GM12874 (cell line): ENCODE data around the gene ERBB4.

Source experiments
- CTCF ChIP-seq: IDR thresholded peaks from 2 replicates; pipeline ENCODE4 v1.5.1; 2011; ENCODE audit warnings: low read depth, mild to moderate bottlenecking, control low read depth, low read length, moderate library complexity; ENCODE audit not compliant: insufficient read depth

Gene ERBB4

GRCh38 chr2:212223696-212224095 is 314.9 kb downstream of the ERBB4 start:
- TF ChIP-seq CTCF: no peak

GRCh38 chr2:212213191-212213590 is 325.4 kb downstream of the ERBB4 start:
- no peak for TF ChIP-seq CTCF

- no peak for TF ChIP-seq CTCF
These were observed 330.1 kb downstream of the ERBB4 start for GRCh38 chr2:212208467-212208866.

GRCh38 chr2:212197776-212198175 is 340.8 kb downstream of the ERBB4 start:
- TF ChIP-seq CTCF: no peak

- no peak for TF ChIP-seq CTCF
These were observed 343.0 kb downstream of the ERBB4 start for GRCh38 chr2:212195626-212196025.

- TF ChIP-seq CTCF: no peak
These were observed 344.2 kb downstream of the ERBB4 start for GRCh38 chr2:212194396-212194795.

GRCh38 chr2:212193803-212194202 is 344.8 kb downstream of the ERBB4 start:
- no peak for TF ChIP-seq CTCF

- no peak for TF ChIP-seq CTCF
These were observed 345.5 kb downstream of the ERBB4 start for GRCh38 chr2:212193056-212193455.
